ENCODE measurements around the gene ZNF334.

ZNF334 gene

DNA sequence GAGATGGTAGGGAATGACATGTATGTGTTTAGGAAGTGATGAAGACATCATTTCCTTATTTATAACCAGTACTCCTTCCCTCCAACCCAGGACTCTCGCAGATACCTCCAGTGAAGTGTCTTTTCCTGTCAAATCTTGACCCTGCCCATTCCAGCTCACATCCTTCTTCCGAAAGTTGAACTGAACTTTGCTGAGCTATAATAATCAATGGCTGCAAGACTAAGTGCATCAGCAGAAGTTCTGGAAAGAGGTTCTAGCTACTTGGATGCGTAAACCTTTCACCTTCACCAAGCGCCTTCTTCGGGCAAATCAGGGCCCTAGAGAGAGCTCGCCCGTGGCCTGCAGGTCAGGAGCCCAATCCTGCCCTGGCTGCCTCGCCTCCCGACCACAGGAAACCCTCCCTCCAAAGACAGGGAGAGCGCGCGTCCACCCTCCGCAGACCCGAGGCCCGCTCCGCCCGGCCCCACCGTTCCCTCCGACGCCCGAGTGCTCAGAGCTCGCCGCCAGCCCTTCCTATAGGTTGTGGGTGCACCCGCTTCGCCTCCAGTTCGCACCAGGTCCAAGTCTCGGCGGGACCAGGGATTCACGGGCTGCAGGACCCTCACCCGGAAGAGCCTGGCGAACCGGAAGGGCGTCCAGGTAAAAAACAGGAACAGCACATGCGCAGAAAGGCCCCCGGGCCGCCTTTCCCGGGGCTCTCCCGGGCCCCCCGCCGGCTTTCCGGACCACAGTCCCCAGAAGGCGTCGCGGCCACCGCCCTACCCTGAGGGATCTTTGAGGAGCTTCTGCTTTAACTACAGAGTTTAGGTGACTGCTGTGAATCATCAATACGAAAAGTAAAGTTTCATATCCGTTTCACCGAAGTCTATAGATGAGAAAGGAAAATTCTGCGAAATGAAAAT lies at the start of gene ZNF334:
ZNF334 (minus strand) TSS at position 617 of the 902 bp plus-strand sequence. CDS start 1,457 bp downstream, outside the sequence.
- peak in 55 of 58 donors; percentile 16 to 85 (median 51) for DNase-seq

- peak in 56 of 58 donors; percentile 17 to 94 (median 74) for DNase-seq
These were observed 49.2 kb upstream of the ZNF334 start for GRCh38 chr20:46562373-46563169.

GRCh38 chr20:46562009-46562372 lies 48.6 kb upstream of the ZNF334 start:
- no peak for DNase-seq

DNA sequence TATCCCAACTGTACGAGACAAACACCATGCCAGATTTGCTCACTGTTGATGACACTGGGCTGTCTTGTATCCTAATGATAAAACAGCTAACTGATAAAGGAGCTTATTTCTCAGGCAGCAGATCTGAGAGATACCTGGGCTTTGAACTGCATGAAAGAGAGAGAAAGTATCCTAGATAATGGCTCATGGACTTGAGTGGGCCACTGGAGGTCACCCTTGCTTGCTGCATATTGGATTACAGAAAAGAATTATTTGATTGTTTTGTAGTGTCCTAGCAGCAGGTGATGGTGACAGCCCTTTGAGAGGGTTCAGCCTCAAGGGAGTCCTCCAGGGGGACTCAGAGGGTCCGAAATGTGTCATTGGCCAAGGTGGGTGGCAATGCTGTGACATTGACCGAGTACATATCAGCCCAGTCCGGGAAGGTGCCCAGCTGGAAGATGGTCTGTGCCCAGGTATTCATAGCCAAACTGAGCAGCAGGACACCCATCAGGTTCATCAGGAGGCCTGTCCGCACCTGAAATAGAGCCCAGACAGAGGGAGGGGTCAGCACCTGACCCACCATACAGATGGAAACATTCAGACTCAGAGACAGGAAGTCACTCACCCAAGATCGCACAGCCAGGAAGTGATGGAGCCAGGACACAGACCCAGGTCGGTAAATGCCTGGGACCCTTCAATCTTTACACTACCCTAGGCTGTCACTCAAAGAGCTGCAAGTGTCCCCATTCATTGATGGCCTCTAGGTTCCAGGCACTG lies 46.5 kb upstream of the ZNF334 start:
- peak in 11 of 58 donors; percentile 11 to 48 (median 27) for DNase-seq

DNA sequence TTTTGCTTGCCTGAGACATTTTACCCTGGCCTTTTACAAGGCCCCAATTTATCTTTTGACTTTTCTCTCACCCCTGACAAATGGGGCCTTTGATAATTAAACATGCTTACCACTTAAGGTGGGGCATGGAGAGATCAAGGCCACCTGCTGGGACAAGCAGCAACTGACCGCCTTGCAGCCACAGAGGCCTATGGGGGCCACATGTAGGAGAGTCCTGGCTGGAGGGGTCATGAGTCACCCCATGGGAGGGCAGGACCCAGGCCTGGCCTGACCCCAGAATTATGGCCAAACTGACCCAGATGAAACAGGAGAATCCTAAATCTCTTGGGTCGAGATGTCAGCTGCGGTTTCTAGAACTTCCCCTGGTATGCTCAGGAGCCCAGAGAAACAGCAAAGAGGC lies 45.6 kb upstream of the ZNF334 start:
- no peak for DNase-seq

- DNase-seq = peak in 12 of 58 donors; percentile 8 to 45 (median 24)
These were observed 45.2 kb upstream of the ZNF334 start for GRCh38 chr20:46558511-46558959.

- no peak for DNase-seq
These were observed 44.0 kb upstream of the ZNF334 start for GRCh38 chr20:46557231-46557956.

DNA sequence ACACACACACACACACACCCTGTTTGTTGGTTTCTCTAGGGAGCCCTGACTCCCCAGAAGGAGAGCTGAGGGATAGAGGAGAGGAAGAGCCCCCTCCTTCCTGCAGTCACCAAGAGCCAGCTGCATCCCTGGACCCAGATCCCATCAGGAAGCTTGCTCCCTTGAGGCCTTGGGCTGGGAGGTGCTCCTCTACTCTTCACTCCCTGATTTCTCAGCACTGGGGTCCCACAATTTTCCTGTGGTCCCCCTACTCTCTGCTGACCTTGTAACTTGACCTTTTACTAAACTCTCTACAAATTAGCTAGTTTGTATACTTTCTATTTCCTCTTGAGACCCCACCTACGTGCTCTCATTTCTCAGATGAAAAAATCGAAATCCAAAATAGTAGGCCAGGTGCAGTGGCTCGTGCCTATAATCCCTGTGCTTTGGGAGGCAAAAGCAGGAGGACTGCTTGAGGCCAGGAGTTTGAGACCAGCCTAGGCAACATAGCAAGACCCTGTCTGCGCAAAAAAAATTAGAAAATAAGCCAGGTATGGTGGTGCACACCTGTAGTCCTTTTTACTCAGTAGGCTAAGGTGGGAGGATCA lies 42.1 kb upstream of the ZNF334 start:
- DNase-seq = no peak

DNA sequence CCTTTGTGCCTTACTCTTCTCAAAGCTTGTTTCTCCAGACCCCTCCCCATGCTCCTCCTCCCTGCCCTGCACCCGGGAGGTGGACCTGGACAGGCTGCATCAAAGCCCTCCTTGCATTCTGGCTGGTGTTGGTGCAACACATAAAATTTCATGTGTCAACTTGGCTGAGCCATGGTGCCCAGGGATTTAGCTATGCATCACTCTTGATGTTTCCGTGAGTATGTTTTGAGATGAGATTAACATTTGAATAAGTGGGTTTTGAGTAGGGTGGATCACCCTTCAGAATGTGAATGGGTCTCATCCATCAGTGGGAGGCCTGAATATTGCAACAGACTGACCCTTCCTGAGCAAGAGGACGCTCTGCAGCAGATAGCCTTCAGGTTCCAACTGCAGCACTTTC lies 41.5 kb upstream of the ZNF334 start:
- DNase-seq = no peak

GRCh38 chr20:46553926-46554325 lies 40.6 kb upstream of the ZNF334 start:
- DNase-seq = no peak

DNA sequence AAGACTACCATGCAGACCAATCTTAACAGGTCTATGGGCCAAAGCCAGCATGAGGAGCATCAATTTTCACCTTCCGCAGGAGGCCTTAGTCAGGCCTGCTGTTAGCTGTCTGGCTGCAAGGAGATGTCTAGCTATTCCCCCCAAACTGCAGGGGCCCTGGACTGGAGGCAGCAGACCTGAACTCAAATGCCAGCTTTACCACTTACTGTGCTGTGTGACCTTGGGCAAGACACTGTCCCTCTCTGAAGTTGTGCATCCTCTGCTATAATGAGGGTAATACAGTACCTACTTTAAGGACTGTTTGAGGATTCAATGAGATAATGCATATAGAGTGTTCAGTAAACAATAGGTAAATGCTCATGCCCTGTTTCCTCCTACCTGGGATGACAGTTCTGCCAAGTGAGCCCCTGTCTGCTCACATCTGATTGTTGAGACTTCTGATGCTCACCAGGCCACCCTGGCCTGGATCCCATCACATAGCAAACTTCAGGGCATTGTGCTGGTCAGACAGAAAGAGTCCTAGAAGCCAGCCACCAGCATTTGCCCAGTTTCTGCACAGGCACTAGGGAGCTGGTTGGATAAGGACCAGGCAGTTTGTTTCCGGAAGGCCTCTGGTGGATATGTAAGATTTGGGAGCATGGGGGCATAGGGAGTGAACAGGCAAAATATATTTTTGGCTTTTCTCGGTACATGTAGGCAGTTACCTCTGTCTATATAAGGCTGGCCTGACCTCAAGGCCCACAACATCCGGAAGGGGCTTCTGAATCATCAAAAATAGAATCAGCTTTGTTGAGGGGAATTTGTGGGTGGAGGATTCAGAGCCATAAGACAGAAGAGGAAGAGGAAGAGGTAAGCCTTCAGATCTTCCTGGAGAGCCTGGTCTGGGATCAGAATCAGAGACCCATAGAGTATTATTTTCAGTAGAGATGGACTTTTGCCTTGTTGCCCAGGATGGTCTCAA lies 39.4 kb upstream of the ZNF334 start:
- no peak for DNase-seq

- no peak for DNase-seq
These were observed 38.4 kb upstream of the ZNF334 start for GRCh38 chr20:46551522-46552381.

- DNase-seq = no peak
These were observed 37.1 kb upstream of the ZNF334 start, which contains the start of gene OCSTAMP for GRCh38 chr20:46550461-46550860. OCSTAMP (minus strand) TSS chr20:46550654; CDS start chr20:46550560, 94 bp downstream.

- DNase-seq = no peak
These were observed 36.0 kb upstream of the ZNF334 start for GRCh38 chr20:46549188-46549972.

DNA sequence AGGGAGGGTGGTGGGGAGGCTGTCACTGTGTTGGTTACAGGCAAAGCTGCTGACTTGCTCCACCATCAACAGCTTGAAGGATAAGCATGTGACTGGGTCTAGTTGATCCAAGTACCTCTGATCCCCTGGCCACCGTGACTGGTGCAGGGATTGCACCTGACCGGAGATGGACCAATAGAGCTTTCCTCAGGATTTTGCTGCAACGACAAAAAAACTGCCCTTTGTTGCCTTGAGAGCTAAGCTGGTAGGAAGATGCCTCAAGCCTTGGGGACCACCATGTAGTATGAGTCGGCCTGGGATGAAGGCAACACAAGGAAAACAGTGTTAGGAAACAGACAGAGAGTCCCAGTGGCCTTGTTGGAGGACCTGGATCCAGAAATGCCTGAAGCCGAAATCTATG lies 35.3 kb upstream of the ZNF334 start:
- DNase-seq = no peak

DNA sequence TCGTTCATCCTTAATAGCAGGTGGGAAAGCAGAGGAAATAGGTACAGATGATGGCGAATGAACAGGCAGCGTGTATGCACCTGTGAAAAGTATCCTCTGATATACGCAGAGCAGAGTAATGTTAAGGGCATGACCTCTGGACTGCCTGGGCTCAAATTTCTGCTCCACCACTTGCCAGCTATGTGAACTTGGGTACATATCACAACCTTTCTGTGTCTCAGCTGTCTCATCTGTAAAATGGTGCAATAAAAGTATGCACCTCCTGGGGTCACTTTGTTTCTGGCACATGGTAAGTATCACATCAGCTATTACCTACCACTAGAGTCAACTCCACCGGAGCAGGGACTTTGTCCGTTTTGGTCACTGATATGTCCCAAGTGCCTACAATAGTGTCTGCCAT lies 34.6 kb upstream of the ZNF334 start:
- DNase-seq = no peak

- DNase-seq = no peak
These were observed 33.6 kb upstream of the ZNF334 start for GRCh38 chr20:46546936-46547335.

All from anterior cingulate cortex (tissue), 58 donors.